ENCODE data around the gene AKR7A2.
A peak's percentile ranks its signal among the peaks of the same experiment; 100 is the strongest.
"Not testable (repeated sequence)": the region's sequence is repeated elsewhere in the genome, so short reads cannot be mapped to it uniquely, and the experiment has no call there.

The AKR7A2 gene

GRCh38 chr1:19262047-19262446, 49.9 kb downstream of the AKR7A2 start:
- no peak for DNase-seq (ENCODE audit: low read depth)

- DNase-seq (ENCODE audit: low read depth) = peak; percentile 94
Measured at GRCh38 chr1:19260211-19261138, 51.5 kb downstream of the AKR7A2 start.

DNA sequence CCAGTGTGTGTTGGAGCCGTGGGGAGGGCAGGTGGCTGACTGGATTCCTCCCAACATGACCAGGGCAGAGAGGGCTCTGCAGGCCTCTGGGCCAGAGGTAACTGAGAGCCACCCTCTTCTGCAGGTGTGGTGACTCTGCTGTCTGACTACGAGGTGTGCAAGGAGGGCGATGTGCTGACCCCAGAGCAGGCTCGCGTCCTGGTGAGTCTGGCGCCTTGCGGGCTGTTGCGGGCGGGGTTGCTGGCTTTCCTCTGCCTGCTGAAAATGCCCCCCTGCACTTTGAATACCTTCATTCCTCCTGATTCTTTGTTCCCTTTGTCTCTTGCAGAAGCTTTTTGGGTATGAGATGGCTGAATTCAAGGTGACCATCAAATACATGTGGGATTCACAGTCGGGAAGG, 53.6 kb downstream of the AKR7A2 start:
- no peak for DNase-seq (ENCODE audit: low read depth)

- DNase-seq (ENCODE audit: low read depth) = no peak
Measured at GRCh38 chr1:19257178-19257914, 54.6 kb downstream of the AKR7A2 start.

DNA sequence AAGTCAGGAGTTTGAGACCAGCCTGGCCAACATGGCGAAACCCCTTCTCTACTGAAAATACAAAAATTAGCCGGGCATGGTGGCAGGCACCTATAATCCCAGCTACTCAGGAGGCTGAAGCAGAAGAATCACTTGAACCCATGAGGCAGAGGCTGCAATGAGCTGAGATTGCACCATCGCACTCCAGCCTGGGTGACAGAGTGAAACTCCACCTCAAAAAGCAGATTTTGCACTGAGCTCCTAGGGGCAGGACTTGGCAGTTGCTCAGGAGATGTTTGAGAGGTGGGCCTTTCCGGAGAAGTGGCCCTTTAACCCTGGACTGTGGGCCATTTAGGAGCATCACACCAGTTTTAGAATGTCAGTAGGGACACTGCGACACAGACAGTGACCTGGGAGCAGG, 55.6 kb downstream of the AKR7A2 start:
- DNase-seq (ENCODE audit: low read depth) = not testable (repeated sequence)

DNA sequence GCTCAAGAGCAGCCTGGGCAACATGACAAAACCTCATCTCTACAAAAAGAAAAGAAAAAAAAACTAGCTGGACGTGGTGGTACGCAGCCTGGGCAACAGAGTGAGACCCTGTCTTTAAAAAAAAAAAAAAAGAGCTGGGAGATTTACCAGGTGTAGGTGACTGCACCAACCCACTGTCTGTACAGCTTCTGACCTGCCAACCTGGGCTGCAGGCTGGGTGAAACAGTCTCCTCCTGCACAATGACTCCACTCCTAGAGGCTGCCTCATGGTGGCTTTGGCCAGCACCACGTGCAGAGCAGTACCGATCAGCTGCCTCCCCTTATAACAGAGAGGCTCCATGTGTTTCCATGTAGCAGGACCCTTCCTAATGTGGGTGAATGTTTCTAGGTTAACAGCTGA, 56.7 kb downstream of the AKR7A2 start:
- DNase-seq (ENCODE audit: low read depth) = no peak

GRCh38 chr1:19254416-19254815, 57.5 kb downstream of the AKR7A2 start:
- no peak for DNase-seq (ENCODE audit: low read depth)

All from fibroblast of gingiva (primary cell).